GM15510 (cell line): ENCODE measurements around the gene PIGP.

ENCODE experiments used
- POLR2A ChIP-seq: IDR thresholded peaks from 3 replicates; pipeline ENCODE4 v1.6.1; 2011; ENCODE audit warnings: borderline replicate concordance; ENCODE audit not compliant: insufficient read length; ENCODE audit errors: extremely low read depth

Gene PIGP

GRCh38 chr21:37028570-37028969 lies 44.3 kb downstream of the PIGP start:
- TF ChIP-seq POLR2A = no peak

GRCh38 chr21:37026499-37026898 lies 46.4 kb downstream of the PIGP start:
- no peak for TF ChIP-seq POLR2A

- no peak for TF ChIP-seq POLR2A
Observed at GRCh38 chr21:37017951-37018679, 54.8 kb downstream of the PIGP start.
